Activated T-cell treated with anti-CD3 and anti-CD28 coated beads, Interleukin-2, amount 50 U/mL, for 24 hours (primary cell): ENCODE data around the gene IPP.
"Not testable (repeated sequence)": the region's sequence is repeated elsewhere in the genome, so short reads cannot be mapped to it uniquely, and the experiment has no call there.

Experiments
- DNase-seq: peaks from one replicate; pipeline ENCODE4 v3.0.0-alpha.2; 2020
- H3K27ac Mint-ChIP-seq: 2 replicates; pipeline ENCODE4 v1.8.0; 2020; ENCODE audit warnings: mild to moderate bottlenecking, mixed read lengths
- H3K27me3 Mint-ChIP-seq: 2 replicates; pipeline ENCODE4 v1.8.0; 2020; ENCODE audit warnings: mixed read lengths
- H3K36me3 Mint-ChIP-seq: 2 replicates; pipeline ENCODE4 v1.8.0; 2020; ENCODE audit warnings: low read depth, mixed read lengths
- H3K4me1 Mint-ChIP-seq: 2 replicates; pipeline ENCODE4 v1.8.0; 2020; ENCODE audit warnings: low read depth, mixed read lengths
- H3K4me3 Mint-ChIP-seq: 2 replicates; pipeline ENCODE4 v1.8.0; 2020; ENCODE audit warnings: mild to moderate bottlenecking, moderate library complexity, mixed read lengths
- H3K9me3 Mint-ChIP-seq: 2 replicates; pipeline ENCODE4 v1.8.0; 2020; ENCODE audit warnings: mixed read lengths

The IPP gene

DNA sequence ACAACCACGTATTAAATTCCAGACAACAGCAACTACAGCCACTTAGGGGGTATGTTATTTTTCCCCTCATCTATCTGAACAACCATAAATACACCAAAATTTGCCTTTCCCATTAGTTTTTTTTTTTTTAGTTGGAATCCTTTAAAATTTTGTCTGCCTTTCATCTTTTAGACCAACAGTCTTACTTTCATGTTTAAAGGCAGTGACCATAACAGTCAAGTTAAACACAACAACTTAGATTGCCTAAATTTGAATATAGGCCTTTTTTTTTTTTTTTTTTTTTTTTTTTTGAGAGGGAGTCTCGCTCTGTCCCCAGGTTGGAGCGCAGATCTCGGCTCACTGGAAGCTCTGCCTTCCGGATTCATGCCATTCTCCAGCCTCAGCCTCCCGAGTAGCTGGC is 67.5 kb downstream of the IPP start:
- Mint-ChIP-seq H3K27ac (no peak overlapping the region), H3K36me3 (peaks cover 66% of the 10 kb centered on the region), H3K27me3 (no peaks in the 10 kb centered on the region), H3K9me3 (no peaks in the 10 kb centered on the region), H3K4me1 (peaks cover 66% of the 10 kb centered on the region), H3K4me3 (no peak overlapping the region)
- DNase-seq: no peak

GRCh38 chr1:45679123-45679522 is 71.3 kb downstream of the IPP start:
- Mint-ChIP-seq H3K27ac (peak overlapping the region; percentile 63), H3K27me3 (no peaks in the 10 kb centered on the region), H3K9me3 (no peaks in the 10 kb centered on the region), H3K36me3 (peaks cover 50% of the 10 kb centered on the region), H3K4me1 (peaks cover 78% of the 10 kb centered on the region), H3K4me3 (no peak overlapping the region)
- DNase-seq: no peak

DNA sequence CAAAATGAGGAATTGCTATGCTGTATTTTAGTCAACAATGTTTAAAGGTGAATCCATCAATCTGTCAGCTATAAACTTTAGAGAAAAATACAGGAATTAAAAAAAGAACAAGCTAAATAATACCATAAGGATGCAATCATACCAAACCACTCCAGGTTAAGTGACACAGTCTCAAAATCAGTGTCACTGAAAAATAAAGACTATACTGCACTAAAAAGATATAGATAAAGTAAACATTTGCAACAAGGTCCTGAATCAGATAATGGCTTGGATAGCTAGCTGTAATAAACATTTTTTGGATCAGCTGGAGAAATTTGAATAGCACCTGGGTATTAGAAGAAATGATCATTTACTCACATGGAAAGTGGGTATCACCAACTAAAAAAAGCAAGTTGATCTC is 72.0 kb downstream of the IPP start:
- no peak overlapping the region for H3K27ac Mint-ChIP-seq
- no peaks in the 10 kb centered on the region for H3K27me3 Mint-ChIP-seq
- DNase-seq: no peak
- H3K36me3 Mint-ChIP-seq: peaks cover 56% of the 10 kb centered on the region
- H3K9me3 Mint-ChIP-seq: no peaks in the 10 kb centered on the region
- H3K4me1 Mint-ChIP-seq: peaks cover 84% of the 10 kb centered on the region
- no peak overlapping the region for H3K4me3 Mint-ChIP-seq

DNA sequence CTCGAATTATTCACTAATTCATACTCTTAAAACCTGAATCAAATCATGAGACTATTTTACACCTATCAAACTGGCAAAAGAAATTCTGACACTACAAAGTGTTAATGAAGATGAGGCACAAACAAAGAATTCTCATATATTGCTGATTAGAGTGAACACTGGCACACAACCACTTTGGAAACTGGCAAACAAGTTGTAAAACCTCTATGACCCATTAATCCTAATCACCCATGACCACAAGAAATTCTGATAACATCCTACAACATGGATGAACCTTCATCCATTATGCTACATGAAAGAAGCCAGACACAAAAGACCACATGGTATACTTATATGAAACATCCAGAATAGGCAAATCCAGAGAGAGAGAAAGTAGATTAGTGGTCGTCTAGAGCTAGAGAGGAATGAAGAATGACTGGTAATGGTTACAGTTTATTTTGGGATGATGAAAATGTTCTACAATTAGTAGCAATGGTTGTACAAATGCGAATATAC is 72.7 kb downstream of the IPP start:
- Mint-ChIP-seq H3K4me3 (no peak overlapping the region), H3K36me3 (peaks cover 61% of the 10 kb centered on the region), H3K4me1 (peaks cover 87% of the 10 kb centered on the region), H3K27me3 (no peaks in the 10 kb centered on the region), H3K9me3 (no peaks in the 10 kb centered on the region), H3K27ac (no peak overlapping the region)
- no peak for DNase-seq

GRCh38 chr1:45676553-45676952 is 73.9 kb downstream of the IPP start:
- not testable (repeated sequence) for H3K27ac Mint-ChIP-seq, H3K4me3 Mint-ChIP-seq, DNase-seq, H3K9me3 Mint-ChIP-seq, H3K27me3 Mint-ChIP-seq
- H3K36me3 Mint-ChIP-seq: peaks cover 60% of the 10 kb centered on the region
- peaks cover 81% of the 10 kb centered on the region for H3K4me1 Mint-ChIP-seq

DNA sequence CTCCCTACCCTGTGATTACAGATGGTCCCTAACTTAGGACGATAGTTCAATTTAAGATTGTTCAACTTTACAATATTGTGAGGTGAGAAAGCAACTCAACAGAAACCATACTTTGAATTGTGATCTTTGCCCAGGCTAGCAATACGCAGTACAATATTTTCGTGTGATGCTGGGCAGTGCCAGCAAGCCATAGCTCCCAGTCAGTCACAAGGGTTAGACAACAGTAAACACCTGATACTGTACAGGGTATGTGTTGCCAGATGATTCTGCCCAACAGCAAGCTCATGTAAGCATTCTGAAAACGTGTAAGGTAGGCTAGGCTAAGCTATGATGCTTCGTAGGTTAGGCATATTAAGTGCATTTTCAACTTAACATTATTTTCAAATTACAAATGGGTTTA is 76.0 kb downstream of the IPP start:
- no peak for DNase-seq
- Mint-ChIP-seq H3K4me3 (no peak overlapping the region), H3K27ac (no peak overlapping the region), H3K9me3 (no peaks in the 10 kb centered on the region), H3K36me3 (peaks cover 55% of the 10 kb centered on the region), H3K4me1 (peaks cover 76% of the 10 kb centered on the region), H3K27me3 (no peaks in the 10 kb centered on the region)

- Mint-ChIP-seq H3K27me3 (no peaks in the 10 kb centered on the region), H3K4me3 (no peak overlapping the region), H3K9me3 (no peaks in the 10 kb centered on the region), H3K27ac (no peak overlapping the region), H3K36me3 (peaks cover 50% of the 10 kb centered on the region), H3K4me1 (peaks cover 76% of the 10 kb centered on the region)
- DNase-seq: no peak
Observed at GRCh38 chr1:45673956-45674355, 76.5 kb downstream of the IPP start.

DNA sequence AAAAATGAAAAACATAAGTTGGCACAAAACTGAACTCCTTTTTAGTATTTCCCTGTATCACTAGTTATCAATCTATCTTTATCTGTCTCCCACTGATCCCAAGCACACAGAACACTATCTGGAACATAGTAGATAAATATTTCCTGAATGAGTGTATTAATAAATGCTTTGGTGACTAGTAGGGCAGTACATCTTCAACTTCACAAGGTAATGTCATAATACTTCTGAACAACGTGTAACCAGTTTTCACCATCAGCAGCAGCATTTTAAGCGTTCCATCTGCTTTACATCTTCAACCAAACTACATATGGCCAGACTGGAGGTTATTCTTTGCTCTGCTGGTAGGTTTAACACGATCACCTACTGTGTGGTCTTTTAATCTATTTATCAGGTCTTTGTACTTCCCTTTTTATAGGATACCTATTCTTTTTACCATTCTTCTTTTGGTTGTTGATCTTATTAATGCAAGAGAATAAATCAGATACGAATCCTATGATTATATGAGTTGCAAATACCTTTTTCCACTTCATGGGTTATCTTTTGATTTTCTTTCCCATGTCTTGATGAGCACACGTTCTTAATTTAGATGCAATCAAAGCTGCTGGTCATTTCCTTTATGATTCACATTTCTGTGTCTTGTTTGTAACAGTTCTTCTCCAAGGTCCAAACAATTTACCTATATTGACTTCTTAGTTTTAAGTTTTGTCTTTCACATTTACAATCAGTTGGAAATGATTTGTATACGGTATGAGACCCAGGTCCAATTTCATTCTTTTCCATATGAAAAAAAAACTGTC is 80.4 kb downstream of the IPP start:
- Mint-ChIP-seq H3K27me3 (no peaks in the 10 kb centered on the region), H3K4me3 (no peak overlapping the region), H3K4me1 (peaks cover 69% of the 10 kb centered on the region), H3K9me3 (no peaks in the 10 kb centered on the region), H3K36me3 (peaks cover 42% of the 10 kb centered on the region), H3K27ac (peak overlapping the region; percentile 2)
- DNase-seq: no peak

DNA sequence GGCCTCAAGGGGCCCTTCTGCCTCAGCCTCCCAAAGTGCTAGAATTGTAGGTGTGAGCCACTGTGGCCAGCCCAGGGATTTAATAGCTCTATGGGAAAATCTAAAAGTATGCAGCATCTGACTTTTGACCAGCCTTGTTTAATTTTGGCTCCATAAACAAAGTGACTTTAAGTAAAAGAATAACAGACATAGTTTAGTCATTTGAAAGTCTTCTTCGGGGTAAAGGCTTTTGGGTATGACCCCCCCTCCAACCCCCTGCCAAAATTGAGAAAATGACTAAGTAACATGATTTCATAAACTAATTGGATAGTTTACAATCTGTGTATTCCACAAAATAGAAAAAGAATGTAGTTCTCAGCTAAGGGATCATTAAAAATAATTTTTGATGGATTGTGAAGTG is 81.1 kb downstream of the IPP start:
- no peak overlapping the region for H3K4me3 Mint-ChIP-seq
- H3K4me1 Mint-ChIP-seq: peaks cover 65% of the 10 kb centered on the region
- H3K27me3 Mint-ChIP-seq: no peaks in the 10 kb centered on the region
- DNase-seq: no peak
- H3K27ac Mint-ChIP-seq: no peak overlapping the region
- no peaks in the 10 kb centered on the region for H3K9me3 Mint-ChIP-seq
- H3K36me3 Mint-ChIP-seq: peaks cover 37% of the 10 kb centered on the region

- no peak overlapping the region for H3K4me3 Mint-ChIP-seq
- DNase-seq: no peak
- H3K9me3 Mint-ChIP-seq: no peaks in the 10 kb centered on the region
- peaks cover 57% of the 10 kb centered on the region for H3K4me1 Mint-ChIP-seq
- no peaks in the 10 kb centered on the region for H3K27me3 Mint-ChIP-seq
- H3K27ac Mint-ChIP-seq: peak overlapping the region; percentile 47
- peaks cover 34% of the 10 kb centered on the region for H3K36me3 Mint-ChIP-seq
Observed at GRCh38 chr1:45668526-45668925, 81.9 kb downstream of the IPP start.

DNA sequence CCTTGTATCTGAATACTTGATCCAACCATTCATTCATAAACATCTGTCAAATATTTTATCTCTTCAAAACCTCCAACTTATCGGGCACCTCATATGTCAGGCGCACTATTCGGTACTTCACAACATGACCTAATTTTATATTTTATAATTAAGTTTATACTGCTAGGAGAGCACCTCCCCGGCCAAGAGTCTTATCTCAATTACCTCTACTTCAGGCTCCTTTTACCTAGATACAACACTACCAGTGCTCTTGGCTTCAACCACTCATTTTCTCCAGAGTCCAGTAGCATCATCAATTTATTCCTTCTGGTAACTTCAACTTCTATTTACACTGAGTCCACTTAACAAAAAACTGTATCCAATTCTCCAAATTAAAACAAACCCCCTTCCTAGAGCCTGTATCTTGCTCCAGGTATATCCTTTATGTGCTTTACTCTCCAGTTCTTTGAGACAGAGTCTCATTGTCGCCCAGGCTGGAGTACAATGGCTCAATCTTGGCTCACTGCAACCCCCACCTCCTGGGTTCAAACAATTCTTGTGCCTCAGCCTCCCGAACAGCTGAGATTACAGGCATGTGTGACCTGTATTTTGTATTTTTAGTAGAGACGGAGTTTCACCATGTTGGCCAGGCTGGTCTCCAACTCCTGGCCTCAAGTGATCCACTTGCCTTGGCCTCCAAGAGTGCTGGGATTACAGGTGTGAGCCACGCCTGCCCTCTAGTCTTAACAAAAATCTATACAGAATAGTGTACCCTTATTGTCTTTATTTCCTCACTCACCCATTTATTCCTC is 82.9 kb downstream of the IPP start:
- peaks cover 55% of the 10 kb centered on the region for H3K4me1 Mint-ChIP-seq
- DNase-seq: no peak
- no peaks in the 10 kb centered on the region for H3K9me3 Mint-ChIP-seq
- peak overlapping the region; percentile 59 for H3K27ac Mint-ChIP-seq
- H3K27me3 Mint-ChIP-seq: no peaks in the 10 kb centered on the region
- no peak overlapping the region for H3K4me3 Mint-ChIP-seq
- H3K36me3 Mint-ChIP-seq: peaks cover 24% of the 10 kb centered on the region

- H3K4me1 Mint-ChIP-seq: peaks cover 56% of the 10 kb centered on the region
- H3K27ac Mint-ChIP-seq: no peak overlapping the region
- DNase-seq: no peak
- no peaks in the 10 kb centered on the region for H3K9me3 Mint-ChIP-seq
- no peaks in the 10 kb centered on the region for H3K27me3 Mint-ChIP-seq
- no peak overlapping the region for H3K4me3 Mint-ChIP-seq
- H3K36me3 Mint-ChIP-seq: peaks cover 23% of the 10 kb centered on the region
Observed at GRCh38 chr1:45666836-45667235, 83.6 kb downstream of the IPP start.

DNA sequence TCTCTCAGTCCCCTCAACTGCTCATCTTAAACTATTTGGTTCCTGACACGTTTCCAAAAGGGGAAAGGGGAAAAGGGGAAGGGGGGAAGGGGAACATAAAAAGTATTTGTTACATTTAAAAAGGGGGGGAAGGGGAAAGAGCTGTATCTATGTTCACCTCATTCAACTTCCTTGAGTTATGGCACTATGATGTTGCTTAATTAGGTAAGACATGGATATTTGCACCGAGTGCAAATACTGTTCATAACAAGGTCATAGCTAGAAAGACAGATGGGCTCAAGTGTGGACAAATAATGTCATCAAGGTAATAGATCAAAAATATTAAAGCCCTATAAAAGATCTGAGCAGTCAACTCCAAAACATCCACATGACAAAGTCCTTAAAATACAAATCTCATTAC is 90.1 kb downstream of the IPP start:
- peaks cover 25% of the 10 kb centered on the region for H3K4me1 Mint-ChIP-seq
- H3K36me3 Mint-ChIP-seq: peaks cover 69% of the 10 kb centered on the region
- no peak overlapping the region for H3K4me3 Mint-ChIP-seq
- H3K9me3 Mint-ChIP-seq: no peaks in the 10 kb centered on the region
- H3K27me3 Mint-ChIP-seq: no peaks in the 10 kb centered on the region
- no peak for DNase-seq
- H3K27ac Mint-ChIP-seq: peak overlapping the region; percentile 55

GRCh38 chr1:45659222-45659621 is 91.2 kb downstream of the IPP start:
- peaks cover 77% of the 10 kb centered on the region for H3K36me3 Mint-ChIP-seq

DNA sequence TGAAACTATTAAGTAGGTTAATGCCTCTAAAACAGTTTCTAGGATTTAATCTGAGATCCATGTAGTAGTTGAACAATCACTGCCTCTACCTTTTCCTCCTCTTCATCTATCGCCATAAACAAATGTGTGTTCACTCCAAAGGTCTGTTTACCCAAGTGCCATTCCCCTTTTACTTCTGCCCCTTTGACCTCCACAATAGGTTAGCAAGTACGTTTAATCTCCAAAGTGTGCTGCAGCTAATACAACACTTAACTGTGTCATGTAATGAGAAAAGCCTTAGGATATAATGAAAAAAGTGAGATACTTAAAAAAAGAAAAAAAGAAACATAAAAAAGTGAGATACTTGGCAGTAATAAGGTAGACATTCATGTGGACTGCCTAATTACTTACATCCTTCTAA is 92.3 kb downstream of the IPP start:
- Mint-ChIP-seq H3K27ac (peak overlapping the region; percentile 51), H3K27me3 (no peaks in the 10 kb centered on the region), H3K9me3 (no peaks in the 10 kb centered on the region), H3K4me3 (no peak overlapping the region), H3K4me1 (peaks cover 32% of the 10 kb centered on the region), H3K36me3 (peaks cover 79% of the 10 kb centered on the region)
- DNase-seq: no peak

More at GRCh38 chr1:45659222-45659621, 91.2 kb downstream of the IPP start:
- no peaks in the 10 kb centered on the region for H3K9me3 Mint-ChIP-seq
- DNase-seq: no peak
- H3K27ac Mint-ChIP-seq: no peak overlapping the region
- H3K27me3 Mint-ChIP-seq: no peaks in the 10 kb centered on the region
- H3K4me1 Mint-ChIP-seq: peaks cover 33% of the 10 kb centered on the region
- no peak overlapping the region for H3K4me3 Mint-ChIP-seq
